Uterus (tissue), 4 donors: Measurements from ENCODE around the gene TTC17. TPM values are rescaled to one million over a fixed set of nuclear protein-coding genes. Genes with fewer than 3 reads are reported as not detected.

Experiments
- DNase-seq, 2 donors: peaks; one replicate each; pipeline ENCODE4 v3.0.0-alpha.2; 2019 to 2020
- H3K27ac ChIP-seq, 2 donors: fragments of 200-600 bp; sonication (generic); 1 replicate in 1 of 2; 2 replicates in 1 of 2; pipeline ENCODE4 v1.5.1; 2016 to 2018
- H3K27me3 ChIP-seq, 2 donors: fragments of 200-600 bp; sonication (generic); one replicate each; pipeline ENCODE4 v1.5.1; 2018 to 2019; ENCODE audit warnings: control low read depth in 1 of 2
- H3K36me3 ChIP-seq, 2 donors: fragments of 200-600 bp; sonication (generic); one replicate each; pipeline ENCODE4 v1.5.1; 2019; ENCODE audit warnings: control low read depth in 1 of 2
- H3K4me1 ChIP-seq, 2 donors: fragments of 200-600 bp; sonication (generic); one replicate each; pipeline ENCODE4 v1.5.1; 2018 to 2019; ENCODE audit warnings: control low read depth in 1 of 2
- H3K4me3 ChIP-seq, 2 donors: fragments of 200-600 bp; sonication (generic); 1 replicate in 1 of 2; 2 replicates in 1 of 2; pipeline ENCODE4 v1.5.1; 2018 to 2019; ENCODE audit warnings: mild to moderate bottlenecking in 1 of 2
- H3K9me3 ChIP-seq, 2 donors: fragments of 200-600 bp; sonication (generic); one replicate each; pipeline ENCODE4 v1.5.1; 2019; ENCODE audit warnings: control low read depth in 1 of 2
- CTCF ChIP-seq, 4 experiments: fragments of 200-600 bp in 2 of 4; fragments of 450-650 bp in 2 of 4; sonication (generic) in 2 of 4; IDR thresholded peaks; one replicate each; pipeline ENCODE4 v1.5.1; 2016 to 2019; ENCODE audit warnings: antibody characterized with exemption in 4 of 4, mild to moderate bottlenecking in 2 of 4, moderate library complexity in 1 of 4
- POLR2A ChIP-seq, 2 donors: fragments of 450-650 bp; IDR thresholded peaks; one replicate each; pipeline ENCODE4 v1.6.1; 2016; ENCODE audit warnings: antibody characterized with exemption in 2 of 2, mild to moderate bottlenecking in 1 of 2, moderate library complexity in 1 of 2
- intact Hi-C: fragments of 100-400 bp; cut with DNase I; formaldehyde crosslinking; loops from one replicate; pipeline ENCODE4 v1.15.1; 2023; ENCODE audit warnings: low total_unique reads
- total RNA-seq, 4 donors: library from RNA; depleted of rRNA in 3 of 4; stranded (reverse); fragments of >200 nt in 3 of 4; gene quantifications; one replicate each; pipeline versions ENCODE4 v1.1.0 to v1.2.4, GENCODE V29; 2014 to 2023
- donor health status: DM: yes; HTN: yes; CAD: no.

TTC17 gene
- total RNA-seq, 4 donors from 2014 or later = 94.7 to 182 (median 126) TPM

GRCh38 chr11:43358279-43358800, 380 bp upstream of the TTC17 start:
- H3K4me1 ChIP-seq = peaks cover 6 to 7% of the 10 kb centered on the region in 2 donors
- H3K36me3 ChIP-seq = no peaks in the 10 kb centered on the region
- no peak for DNase-seq
- no peak for TF ChIP-seq CTCF (IDR thresholded peaks at IDR 0.05)
- no peak for TF ChIP-seq POLR2A (IDR thresholded peaks at IDR 0.05)
- H3K27ac ChIP-seq = peak overlapping the region; percentile 77 to 87
- intact Hi-C loops = no loop called here
- H3K9me3 ChIP-seq = no peaks in the 10 kb centered on the region
- H3K27me3 ChIP-seq = no peaks in the 10 kb centered on the region
- peak overlapping the region; percentile 75 to 99 for H3K4me3 ChIP-seq

GRCh38 chr11:43359422-43359818, 700 bp downstream of the TTC17 start:
- Histone ChIP-seq H3K27me3 (no peaks in the 10 kb centered on the region), H3K27ac (peak overlapping the region; percentile 77 to 87), H3K9me3 (no peaks in the 10 kb centered on the region), H3K4me3 (peak overlapping the region; percentile 75 to 99), H3K36me3 (no peaks in the 10 kb centered on the region), H3K4me1 (peaks cover 6 to 7% of the 10 kb centered on the region in 2 donors)
- no peak for DNase-seq
- TF ChIP-seq CTCF (IDR thresholded peaks at IDR 0.05) = no peak
- no peak for TF ChIP-seq POLR2A (IDR thresholded peaks at IDR 0.05)
- intact Hi-C loops = no loop called here

- intact Hi-C loops = no loop called here
- Histone ChIP-seq H3K9me3 (no peaks in the 10 kb centered on the region), H3K4me1 (peaks cover 6 to 7% of the 10 kb centered on the region in 2 donors), H3K4me3 (no peak overlapping the region), H3K36me3 (no peaks in the 10 kb centered on the region), H3K27ac (no peak overlapping the region), H3K27me3 (no peaks in the 10 kb centered on the region)
- TF ChIP-seq POLR2A (IDR thresholded peaks at IDR 0.05) (no peak), CTCF (IDR thresholded peaks at IDR 0.05) (no peak)
- no peak for DNase-seq
Observed at GRCh38 chr11:43360361-43361032, 1.8 kb downstream of the TTC17 start.

- Histone ChIP-seq H3K27ac (no peak overlapping the region), H3K9me3 (no peaks in the 10 kb centered on the region), H3K27me3 (no peaks in the 10 kb centered on the region), H3K4me3 (no peak overlapping the region), H3K4me1 (no peaks in the 10 kb centered on the region), H3K36me3 (no peaks in the 10 kb centered on the region)
- no peak for DNase-seq
- intact Hi-C loops = no loop called here
- TF ChIP-seq CTCF (IDR thresholded peaks at IDR 0.05) (no peak), POLR2A (IDR thresholded peaks at IDR 0.05) (no peak)
Observed at GRCh38 chr11:43366677-43367076, 8.0 kb downstream of the TTC17 start.

GRCh38 chr11:43367382-43368178, 8.9 kb downstream of the TTC17 start:
- Histone ChIP-seq H3K4me1 (no peaks in the 10 kb centered on the region), H3K4me3 (no peak overlapping the region), H3K27ac (no peak overlapping the region), H3K36me3 (no peaks in the 10 kb centered on the region), H3K9me3 (no peaks in the 10 kb centered on the region), H3K27me3 (no peaks in the 10 kb centered on the region)
- no peak for DNase-seq
- TF ChIP-seq POLR2A (IDR thresholded peaks at IDR 0.05) = no peak
- TF ChIP-seq CTCF (IDR thresholded peaks at IDR 0.05) = no peak
- intact Hi-C loops = no loop called here
